Renal pelvis (tissue), 4 donors: ENCODE data around the gene NFAT5. TPM values are rescaled to one million over a fixed set of nuclear protein-coding genes. Genes with fewer than 3 reads are reported as not detected.
"Not testable (repeated sequence)": the region's sequence is repeated elsewhere in the genome, so short reads cannot be mapped to it uniquely, and the experiment has no call there.

Source experiments
- DNase-seq: peaks from one replicate; pipeline ENCODE4 v3.0.0-alpha.2; 2013
- polyA plus RNA-seq, 3 donors: library from polyadenylated mRNA; unstranded; fragments of 120-200 nt; gene quantifications; one replicate each; pipeline ENCODE4 v1.2.1, GENCODE V29; 2013; ENCODE audit not compliant: insufficient read length in 3 of 3

Gene NFAT5
- polyA plus RNA-seq, 3 donors, result 29.5 to 68.1 (median 58.0) TPM

DNA sequence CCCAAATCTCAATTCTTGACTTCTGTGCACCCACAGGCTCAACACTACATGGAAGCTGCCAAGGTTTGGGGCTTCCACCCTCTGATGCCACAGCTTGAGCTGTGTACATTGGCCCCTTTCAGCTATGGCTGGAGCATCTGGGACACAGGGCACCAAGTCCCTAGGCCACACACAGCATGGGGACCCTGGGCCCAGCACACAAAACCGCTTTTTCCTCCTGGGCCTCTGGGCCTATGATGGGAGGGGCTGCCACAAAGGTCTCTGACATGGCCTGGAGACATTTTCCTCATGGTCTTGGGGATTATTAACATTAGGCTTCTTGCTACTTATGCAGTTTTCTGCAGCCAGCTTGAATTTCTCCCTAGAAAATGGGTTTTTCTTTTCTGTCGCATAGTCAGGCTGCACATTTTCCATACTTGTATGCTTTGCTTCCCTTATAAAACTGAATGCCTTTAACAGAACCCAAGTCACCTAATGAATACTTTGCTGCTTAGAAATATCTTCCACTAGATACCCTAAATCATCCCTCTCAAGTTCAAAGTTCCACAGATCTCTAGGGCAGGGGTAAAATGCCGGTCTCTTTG, 70.9 kb downstream of the NFAT5 start:
- DNase-seq, result not testable (repeated sequence)

DNA sequence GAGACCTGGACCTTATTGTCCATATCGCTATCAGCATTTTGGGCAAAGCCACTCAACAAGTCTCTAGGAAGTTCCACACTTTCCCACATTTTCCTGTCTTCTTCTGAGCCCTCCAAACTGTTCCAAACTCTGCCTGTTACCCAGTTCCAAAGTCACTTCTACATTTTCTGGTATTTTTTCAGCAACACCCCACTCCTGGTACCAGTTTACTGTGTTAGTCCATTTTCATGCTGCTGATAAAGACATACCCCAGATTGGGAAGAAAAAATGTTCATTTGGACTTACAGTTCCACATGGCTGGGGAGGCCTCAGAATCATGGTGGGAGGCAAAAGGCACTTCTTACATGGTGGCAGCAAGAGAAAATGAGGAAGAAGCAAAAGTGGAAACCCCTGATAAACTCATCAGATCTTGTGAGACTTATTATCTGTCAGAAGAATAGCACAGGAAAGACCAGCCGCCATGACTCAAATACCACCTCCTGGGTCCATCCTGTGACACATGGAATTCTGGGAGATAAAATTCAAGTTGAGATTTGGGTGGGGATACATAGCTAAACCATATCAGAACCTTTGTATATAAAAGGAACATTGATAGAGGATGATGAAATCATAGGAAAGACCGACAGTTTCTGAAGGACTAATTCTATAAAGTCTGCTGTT, 71.6 kb downstream of the NFAT5 start:
- not testable (repeated sequence) for DNase-seq

DNA sequence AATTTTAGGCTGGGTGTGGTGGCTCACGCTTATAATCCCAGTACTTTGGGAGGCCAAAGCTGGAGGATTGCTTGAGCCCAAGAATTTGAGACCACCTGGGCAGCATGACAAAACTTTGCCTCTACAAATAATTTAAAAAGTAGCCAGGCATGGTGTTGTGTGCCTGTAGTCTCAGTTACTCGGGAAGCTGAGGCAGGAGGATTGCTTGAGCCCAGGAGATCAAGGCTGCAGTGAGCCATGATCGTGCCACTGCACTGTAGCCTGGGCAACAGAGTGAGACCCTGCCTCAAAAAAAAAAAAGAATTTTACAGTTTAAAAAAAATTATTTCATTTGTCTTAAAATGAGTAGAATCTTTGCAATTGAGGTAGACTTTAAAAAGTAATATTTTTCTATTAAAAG, 78.2 kb downstream of the NFAT5 start:
- not testable (repeated sequence) for DNase-seq

DNA sequence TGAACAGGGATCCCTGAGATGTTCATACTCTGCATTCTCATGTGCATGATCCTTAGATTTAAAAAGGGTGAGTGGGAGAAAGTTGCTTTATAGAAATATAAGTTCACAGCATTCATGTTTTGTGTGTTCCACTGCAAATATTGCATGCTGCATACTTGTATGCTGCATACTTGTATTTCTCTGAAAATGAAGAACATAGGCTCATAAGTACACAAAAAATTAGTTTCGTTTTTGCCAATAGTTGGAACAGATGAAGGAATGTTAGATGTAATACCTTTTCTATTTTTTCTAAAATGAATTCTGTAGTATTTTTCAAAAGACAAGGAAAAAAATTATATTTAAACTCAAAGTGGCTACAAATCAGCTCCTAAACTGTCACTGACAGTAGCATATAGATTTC, 79.0 kb downstream of the NFAT5 start:
- DNase-seq, result no peak

DNA sequence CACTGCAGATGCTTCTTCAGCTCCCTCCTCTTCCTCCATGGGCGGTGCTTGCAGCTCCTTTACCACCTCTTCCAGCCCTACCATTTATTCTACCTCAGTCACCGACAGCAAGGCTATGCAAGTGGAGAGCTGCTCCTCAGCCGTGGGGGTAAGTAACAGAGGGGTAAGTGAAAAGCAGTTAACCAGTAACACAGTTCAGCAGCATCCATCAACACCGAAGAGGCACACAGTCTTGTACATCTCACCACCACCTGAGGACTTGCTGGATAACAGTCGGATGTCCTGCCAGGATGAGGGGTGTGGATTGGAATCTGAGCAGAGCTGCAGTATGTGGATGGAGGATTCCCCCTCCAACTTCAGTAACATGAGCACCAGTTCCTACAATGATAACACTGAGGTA, 81.3 kb downstream of the NFAT5 start:
- no peak for DNase-seq

DNA sequence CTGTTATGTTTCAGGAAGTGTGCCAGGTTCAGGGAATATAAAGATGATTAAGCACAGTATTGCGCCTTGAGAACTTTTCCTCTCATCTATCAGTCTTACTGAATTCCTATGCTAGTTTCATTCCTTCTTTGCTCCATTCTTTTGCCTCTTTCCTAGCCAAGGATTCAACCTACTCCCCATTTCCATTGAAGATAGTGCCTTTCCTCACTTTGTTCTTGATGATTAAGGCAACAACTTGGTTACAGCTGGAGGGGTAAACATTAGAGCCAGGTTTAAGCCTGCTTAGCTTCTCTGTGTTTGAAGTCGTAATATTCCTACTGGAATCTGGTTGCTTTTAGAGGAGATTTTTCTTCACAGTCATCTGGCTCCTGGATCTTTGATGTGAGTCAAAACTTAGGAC, 85.5 kb downstream of the NFAT5 start:
- DNase-seq, result no peak

DNA sequence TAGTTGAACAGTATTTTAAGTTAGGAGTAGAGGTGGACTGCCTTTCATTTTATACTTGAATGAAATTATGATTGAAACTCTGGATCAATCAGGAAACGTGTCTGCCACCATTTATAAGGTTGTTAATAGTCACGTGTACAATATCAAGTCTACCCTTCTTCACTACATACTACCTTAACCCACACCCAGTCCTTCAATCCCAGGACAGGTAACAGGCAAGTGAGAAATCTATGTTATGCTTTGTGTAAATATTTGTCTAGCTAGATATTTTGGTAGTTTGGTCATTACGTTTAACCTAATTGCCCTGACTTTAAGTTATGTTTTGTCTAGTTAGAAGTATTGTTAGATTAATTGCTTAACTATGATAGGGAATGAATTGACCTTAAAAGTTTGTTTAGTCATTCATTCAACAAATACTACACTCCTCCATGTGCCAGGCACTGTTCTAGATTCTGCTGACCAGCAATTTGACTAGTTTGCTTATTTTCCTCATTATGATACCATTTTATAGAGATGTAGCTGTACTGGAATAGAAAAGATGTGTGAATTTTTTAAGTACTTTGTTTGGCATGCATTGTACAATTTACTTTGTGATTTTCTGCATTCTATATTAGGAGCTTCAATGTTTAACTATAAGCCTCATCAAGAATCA, 88.6 kb downstream of the NFAT5 start:
- DNase-seq, result no peak

DNA sequence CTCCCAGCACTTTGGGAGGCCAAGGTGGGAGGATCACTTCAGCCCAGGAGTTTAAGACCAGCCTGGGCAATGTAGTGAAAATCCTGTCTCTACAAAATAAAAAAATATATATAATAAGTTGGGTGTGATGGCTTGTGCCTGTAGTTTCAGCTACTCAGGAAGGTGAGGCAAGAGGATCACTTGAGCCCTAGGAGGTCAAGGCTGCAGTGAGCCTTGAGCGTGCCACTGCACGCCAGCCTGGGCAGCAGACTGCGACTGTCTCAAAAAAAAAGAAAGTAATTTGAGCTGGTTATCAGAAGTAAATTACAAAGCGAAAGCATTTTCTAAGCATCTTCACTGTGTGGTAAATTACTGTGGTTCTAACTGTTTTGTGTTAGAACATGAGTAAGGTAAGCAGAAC, 94.4 kb downstream of the NFAT5 start:
- DNase-seq, result no peak

DNA sequence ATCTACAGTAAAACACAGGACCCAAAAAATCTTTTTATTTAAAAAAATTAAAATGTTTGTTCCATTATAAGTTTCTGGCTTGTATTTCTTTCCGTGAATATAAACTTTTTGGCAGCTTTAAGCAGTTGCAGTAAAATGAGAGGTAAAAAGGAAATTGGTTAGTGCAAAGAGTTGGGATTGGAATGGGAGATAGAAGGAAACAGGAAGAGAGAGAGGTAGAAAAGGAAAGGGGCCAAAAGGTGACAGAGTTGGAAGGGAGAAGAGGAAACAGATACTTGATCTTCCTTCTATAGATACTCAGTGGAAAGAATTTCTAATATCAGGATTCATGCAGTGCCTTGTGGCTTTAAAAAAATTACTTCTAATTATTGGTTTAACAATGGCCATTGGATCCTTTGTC, 97.1 kb downstream of the NFAT5 start:
- DNase-seq, result no peak

DNA sequence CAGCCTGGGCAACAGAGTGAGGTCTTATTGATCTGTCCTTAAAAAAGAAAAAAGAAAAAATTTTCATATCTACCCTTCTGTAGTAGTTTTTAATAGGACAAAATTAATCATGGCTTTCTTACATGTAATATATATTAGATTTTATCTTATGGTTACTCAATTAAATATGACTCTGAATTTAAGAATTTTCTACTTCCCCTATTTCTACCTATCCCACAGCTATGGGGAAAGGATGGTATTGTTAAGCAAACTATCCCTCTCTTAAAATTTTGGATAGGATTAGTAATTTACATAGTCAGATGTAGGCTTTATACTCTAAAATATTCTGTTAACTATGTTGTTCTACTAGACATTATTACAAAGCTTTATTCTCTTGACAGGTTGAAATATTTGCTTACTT, 98.1 kb downstream of the NFAT5 start:
- no peak for DNase-seq

DNA sequence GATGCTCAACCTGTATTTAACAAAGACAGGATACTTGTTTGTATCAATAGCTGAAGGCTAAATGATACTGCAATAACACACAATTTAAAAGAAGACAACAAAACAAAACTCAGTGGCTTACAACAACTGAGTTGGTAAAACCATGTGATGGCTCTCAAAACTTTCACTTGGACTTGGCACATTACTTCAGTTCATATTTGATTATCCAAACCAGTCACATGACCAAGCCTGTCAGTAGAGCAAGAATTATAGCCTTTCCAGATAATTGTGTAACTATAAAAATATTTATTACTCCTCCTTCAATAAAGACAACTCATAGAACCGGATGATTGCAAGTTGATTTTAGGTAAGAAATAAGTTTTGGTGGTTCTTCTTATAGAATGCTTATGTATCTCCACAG, 103.8 kb downstream of the NFAT5 start:
- no peak for DNase-seq

DNA sequence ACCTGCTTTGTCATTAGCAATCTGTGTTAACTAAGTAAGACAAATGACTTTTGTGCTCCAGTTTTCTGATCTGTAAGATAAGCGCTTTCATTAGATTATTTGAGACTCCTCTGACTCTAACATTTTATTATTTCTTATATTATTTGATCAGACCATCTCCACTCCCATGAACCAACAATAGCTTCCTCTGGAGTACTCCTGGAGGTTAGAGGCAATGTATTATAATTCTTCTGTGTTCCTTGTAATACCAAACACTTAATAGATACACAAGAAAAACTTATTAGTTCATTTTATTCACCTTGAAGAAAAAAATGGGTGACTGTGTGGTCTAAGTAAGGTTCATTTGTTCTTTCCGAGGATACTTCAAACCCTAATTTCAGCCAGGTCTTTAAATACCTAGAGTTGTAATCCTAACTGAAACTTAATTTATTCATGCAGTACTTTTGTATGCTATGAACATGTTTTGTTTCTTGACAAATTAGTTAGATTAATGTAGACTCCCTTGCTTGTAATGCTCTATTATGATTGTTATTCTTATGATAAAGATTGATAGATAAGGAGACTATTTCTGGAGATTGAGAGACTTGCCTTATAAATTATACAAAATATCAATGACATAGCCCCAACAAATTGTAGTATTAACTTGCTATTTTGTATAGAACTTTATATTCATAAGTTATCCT, 106.7 kb downstream of the NFAT5 start:
- no peak for DNase-seq

DNA sequence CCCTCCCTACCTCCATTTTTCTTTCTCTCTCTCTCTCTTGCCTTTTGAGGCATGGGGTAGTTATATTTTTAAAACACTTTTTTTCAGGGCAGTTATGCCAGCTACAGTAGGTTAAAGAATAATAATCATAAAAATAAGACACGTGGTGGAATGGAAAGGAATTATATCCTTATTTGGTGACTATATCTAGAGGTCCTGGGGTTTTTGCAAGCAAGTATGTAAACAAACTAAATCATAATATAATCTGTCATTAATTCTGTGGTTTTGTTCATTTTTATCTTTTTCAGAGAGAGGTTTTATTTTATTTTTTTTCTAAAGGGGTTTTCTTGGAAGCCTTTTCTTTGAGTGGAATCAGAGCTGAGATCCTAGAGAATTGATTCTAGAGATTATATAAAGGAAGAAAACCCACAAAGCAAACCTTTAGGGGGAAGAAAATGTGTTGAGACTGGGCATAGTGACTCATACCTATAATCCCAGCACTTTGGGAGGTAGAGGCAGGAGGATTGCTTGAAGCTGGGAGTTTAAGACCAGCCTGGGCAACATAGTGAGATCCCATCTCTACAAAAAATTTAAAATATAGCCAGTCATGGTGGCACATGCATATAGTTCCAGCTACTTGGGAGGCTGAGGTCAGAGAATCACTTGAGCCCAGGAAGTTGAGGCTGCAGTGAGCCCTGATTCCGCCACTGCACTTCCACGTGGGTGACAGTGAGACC, 107.4 kb downstream of the NFAT5 start:
- DNase-seq, result no peak

DNA sequence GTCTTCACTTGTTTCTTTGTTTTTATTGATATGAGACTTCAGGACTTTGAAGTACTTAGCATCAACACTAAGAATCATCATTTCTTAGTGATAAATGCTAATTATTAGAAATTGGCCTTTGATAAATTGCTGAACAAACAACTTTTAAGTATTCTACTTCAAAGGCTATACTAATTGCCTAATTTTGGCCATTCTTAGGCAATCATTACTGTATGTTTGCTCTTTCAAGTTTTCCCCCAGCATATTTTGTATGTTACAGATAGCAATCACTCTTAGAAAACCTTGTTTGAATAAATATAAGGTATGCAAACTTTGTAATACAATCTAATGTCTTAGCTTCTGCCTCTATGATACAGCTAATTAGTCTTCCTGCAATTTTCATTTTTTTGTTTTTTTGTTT, 114.6 kb downstream of the NFAT5 start:
- no peak for DNase-seq

DNA sequence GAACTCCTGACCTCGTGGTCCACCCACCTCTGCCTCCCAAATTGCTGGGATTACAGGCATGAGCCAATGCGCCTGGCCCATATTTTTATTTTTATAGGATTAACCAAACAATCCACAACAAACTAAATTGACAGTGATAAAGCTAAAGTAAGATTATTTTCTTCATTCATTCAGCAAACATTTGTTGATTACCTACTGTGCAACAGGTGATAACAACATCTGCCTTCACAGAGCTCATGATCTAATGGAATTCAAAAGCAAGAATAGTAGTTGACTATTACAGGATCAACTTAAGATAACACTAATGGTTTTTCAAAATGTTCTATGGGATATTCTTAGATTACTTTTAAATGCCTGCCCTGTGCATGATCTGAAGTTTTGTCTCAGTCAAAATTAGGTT, 122.8 kb downstream of the NFAT5 start:
- DNase-seq, result no peak

DNA sequence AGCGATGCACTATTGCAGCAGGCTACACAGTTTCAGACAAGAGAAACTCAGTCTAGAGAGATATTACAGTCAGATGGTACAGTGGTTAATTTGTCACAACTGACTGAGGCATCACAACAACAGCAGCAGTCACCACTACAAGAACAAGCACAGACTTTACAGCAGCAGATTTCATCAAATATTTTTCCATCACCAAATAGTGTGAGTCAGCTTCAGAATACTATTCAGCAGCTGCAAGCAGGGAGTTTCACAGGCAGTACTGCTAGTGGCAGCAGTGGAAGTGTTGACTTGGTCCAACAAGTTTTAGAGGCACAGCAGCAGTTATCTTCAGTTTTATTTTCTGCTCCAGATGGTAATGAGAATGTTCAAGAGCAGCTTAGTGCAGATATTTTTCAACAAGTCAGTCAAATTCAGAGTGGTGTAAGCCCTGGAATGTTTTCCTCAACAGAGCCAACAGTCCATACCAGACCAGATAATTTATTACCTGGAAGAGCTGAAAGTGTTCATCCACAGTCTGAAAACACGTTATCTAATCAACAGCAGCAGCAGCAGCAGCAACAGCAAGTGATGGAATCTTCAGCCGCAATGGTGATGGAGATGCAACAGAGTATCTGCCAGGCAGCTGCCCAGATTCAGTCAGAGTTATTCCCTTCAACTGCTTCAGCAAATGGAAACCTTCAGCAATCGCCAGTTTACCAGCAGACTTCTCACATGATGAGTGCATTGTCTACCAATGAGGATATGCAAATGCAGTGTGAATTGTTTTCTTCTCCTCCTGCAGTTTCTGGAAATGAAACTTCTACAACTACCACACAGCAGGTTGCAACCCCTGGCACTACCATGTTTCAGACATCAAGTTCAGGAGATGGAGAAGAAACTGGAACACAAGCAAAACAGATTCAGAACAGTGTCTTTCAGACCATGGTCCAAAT, 126.5 kb downstream of the NFAT5 start:
- DNase-seq, result no peak

DNA sequence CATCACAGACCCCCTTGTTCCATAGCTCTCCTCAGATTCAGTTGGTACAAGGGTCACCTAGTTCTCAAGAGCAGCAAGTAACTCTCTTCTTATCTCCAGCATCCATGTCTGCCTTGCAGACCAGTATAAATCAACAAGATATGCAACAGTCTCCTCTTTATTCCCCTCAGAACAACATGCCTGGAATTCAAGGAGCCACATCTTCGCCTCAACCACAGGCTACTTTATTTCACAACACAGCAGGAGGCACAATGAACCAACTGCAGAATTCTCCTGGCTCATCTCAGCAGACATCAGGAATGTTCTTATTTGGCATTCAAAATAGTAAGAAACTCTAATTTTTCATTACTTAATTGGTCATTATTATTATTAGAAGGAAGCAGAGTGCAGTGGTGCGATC, 128.2 kb downstream of the NFAT5 start:
- no peak for DNase-seq

DNA sequence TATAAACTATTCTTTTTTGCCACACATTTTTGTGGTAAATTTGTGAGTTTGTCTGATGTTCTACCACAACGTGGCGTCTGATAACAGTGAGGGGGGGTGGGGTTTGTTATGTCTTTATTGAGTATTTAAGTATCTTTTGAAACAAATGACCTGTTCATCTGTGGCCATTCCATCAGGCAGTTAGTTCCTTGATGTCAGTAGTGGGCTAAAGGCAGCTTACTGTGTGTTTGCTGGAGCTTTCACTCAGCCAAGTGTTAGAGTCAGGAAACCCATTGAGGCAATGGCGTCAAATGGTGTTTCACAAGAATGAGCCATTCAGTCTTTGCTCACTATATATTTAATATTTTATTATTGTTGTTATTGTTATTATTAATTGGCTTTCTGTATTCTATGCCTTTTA, 132.6 kb downstream of the NFAT5 start:
- DNase-seq, result no peak

DNA sequence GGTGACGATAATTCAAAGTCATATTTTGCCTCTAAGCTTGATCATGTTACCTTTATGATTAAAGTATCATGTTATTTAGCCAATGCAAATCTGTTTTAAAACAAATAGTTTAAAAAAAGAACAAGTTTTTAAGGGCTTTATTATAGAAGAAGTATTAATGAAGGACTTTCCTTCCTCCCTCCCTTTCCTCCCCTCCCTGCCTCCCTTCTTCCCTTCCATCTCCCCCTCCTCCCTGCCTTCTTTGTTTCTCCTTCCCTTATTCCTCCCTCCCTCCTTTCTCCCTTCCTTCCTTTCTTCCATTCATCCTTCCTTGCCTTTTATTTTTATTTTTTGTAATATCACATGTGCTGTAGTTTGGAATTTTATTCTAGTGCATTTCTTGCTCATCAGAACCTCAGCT, 134.1 kb downstream of the NFAT5 start:
- DNase-seq, result no peak

DNA sequence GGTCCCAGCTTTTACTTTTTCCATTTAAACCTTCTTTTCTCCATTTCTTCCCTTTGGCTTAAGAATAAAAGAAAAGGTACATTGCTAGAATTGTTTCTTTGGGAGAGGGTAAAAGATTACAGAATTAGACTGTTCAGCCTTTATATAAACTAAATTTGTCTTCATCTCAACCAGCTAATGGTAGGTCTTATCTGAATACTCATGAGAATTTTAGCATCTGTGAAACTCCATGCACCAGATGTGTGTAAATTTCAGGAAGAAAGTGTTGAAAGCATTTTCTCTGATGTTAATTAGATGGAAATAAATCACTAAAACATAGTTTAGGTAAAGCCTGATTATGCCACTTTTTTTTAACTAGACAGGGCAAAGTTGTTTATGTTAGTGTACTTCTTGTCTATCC, 135.7 kb downstream of the NFAT5 start:
- no peak for DNase-seq

DNA sequence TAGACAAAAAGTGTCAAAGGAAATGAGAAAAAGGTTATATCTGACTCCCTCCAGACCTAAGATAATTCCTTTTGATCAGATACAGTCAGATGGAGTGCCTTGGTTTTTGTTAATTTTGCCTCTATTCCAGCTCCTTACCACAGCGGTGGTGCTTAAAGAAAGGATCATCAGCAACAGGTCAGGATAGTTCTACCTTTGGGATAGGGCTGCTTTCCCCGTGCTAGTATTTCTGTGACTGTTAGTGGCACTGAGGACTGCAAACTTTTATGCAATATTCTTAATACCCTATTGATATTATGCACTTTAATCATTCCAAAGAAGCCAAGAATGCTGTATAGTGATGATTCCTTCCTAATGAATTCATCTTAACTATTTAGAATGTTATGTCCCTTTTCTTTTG, 136.1 kb downstream of the NFAT5 start:
- DNase-seq, result no peak
